Stomach (tissue), 9 donors: ENCODE results near the gene NLRP6. TPM values are rescaled to one million over a fixed set of nuclear protein-coding genes. Genes with fewer than 3 reads are reported as not detected.
"Not testable (repeated sequence)": the region's sequence is repeated elsewhere in the genome, so short reads cannot be mapped to it uniquely, and the experiment has no call there.

Experiments used
- DNase-seq, 2 donors: peaks; one replicate each; pipeline versions ENCODE4 v3.0.0 to v3.0.0-alpha.2; 2013 to 2019
- H3K27ac ChIP-seq, 5 donors: fragments of 200-600 bp in 4 of 5; sonication (generic) in 4 of 5; one replicate each; pipeline ENCODE4 v1.5.1; 2013 to 2019; ENCODE audit warnings: mild to moderate bottlenecking in 1 of 5, moderate library complexity in 1 of 5
- H3K27me3 ChIP-seq, 3 donors: fragments of 200-600 bp; sonication (generic); one replicate each; pipeline ENCODE4 v1.5.1; 2017 to 2019; ENCODE audit warnings: mixed run types in 1 of 3
- H3K36me3 ChIP-seq, 4 donors: fragments of 200-600 bp; sonication (generic); 1 replicate in 3 of 4; 2 replicates in 1 of 4; pipeline ENCODE4 v1.5.1; 2016 to 2019
- H3K4me1 ChIP-seq, 4 donors: fragments of 200-600 bp; sonication (generic); one replicate each; pipeline ENCODE4 v1.5.1; 2016 to 2019
- H3K4me3 ChIP-seq, 4 donors: fragments of 200-600 bp; sonication (generic) in 3 of 4; one replicate each; pipeline ENCODE4 v1.5.1; 2016 to 2019; ENCODE audit warnings: mild to moderate bottlenecking in 1 of 4
- H3K9me3 ChIP-seq, 4 donors: fragments of 200-600 bp; sonication (generic); one replicate each; pipeline ENCODE4 v1.5.1; 2016 to 2019
- EP300 ChIP-seq: sonication (generic); formaldehyde crosslinking; IDR thresholded peaks from one replicate; pipeline ENCODE4 v1.6.1; 2017; ENCODE audit warnings: antibody characterized with exemption
- POLR2A ChIP-seq, 4 donors: fragments of 450-650 bp; IDR thresholded peaks; one replicate each; pipeline ENCODE4 v1.6.1; 2016; ENCODE audit warnings: antibody characterized with exemption in 4 of 4, control low read depth in 2 of 4, mild to moderate bottlenecking in 1 of 4, moderate library complexity in 1 of 4
- POLR2AphosphoS5 ChIP-seq, 3 donors: sonication (generic); formaldehyde crosslinking; IDR thresholded peaks; one replicate each; pipeline ENCODE4 v1.6.1; 2016; ENCODE audit warnings: antibody characterized with exemption in 3 of 3
- WGBS, 5 donors: extraction: QIAGEN DNeasy Blood & Tissue Kit in 3 of 5; methylation state at CpG; one replicate each; pipeline versions ENCODE4 v1.1.5 to v1.1.7; 2013 to 2018; 5-methylcytosine and 5-hydroxymethylcytosine counted together
- intact Hi-C: fragments of 100-400 bp; cut with DNase I; formaldehyde crosslinking; loops from one replicate; pipeline ENCODE4 v1.15.1; 2023; ENCODE audit warnings: low total_unique reads
- polyA plus RNA-seq, 3 donors: library from polyadenylated mRNA; stranded (reverse); fragments of 200-250 nt; gene quantifications; one replicate each; pipeline ENCODE4 v1.2.3, GENCODE V29; 2013
- total RNA-seq, 5 donors: library from RNA; depleted of rRNA; stranded (reverse); fragments of >200 nt; gene quantifications; one replicate each; pipeline versions ENCODE4 v1.1.0 to v1.2.3, GENCODE V29; 2014 to 2016
- TF ChIP-seq, protein P1 (sequence below), 7 experiments: fragments of 450-650 bp in 4 of 7; fragments of 200-600 bp in 3 of 7; sonication (generic) in 3 of 7; IDR thresholded peaks; one replicate each; pipeline ENCODE4 v1.5.1; 2016 to 2019; ENCODE audit warnings: antibody characterized with exemption in 7 of 7, control low read depth in 2 of 7, mild to moderate bottlenecking in 1 of 7
- donor health status: healthy with polysubstance abuse.
- donor health status: Bipolar disorder and iron deficiency.
- donor health status: healthy.

Gene NLRP6
- total and polyA plus RNA-seq, 8 donors: 0.08 to 3.6 (median 0.45) TPM; not detected in 3

DNA sequence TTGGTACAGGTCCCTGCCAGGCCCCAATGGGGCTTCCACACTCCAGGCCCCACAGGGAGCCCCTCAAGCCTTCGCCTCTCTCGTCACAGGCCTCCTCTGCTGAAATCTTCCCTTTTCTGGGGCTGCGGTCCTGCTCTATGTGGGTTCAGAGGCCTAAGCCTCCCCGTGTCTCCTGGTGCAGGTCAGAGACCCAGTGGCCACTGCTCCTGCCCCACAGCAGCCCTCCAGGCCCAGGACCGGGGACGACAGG, 48.3 kb downstream of the NLRP6 start:
- 61 to 85% (median 72%) methylated on average over 6 of the region's 6 CpGs for WGBS, 5 donors

DNA sequence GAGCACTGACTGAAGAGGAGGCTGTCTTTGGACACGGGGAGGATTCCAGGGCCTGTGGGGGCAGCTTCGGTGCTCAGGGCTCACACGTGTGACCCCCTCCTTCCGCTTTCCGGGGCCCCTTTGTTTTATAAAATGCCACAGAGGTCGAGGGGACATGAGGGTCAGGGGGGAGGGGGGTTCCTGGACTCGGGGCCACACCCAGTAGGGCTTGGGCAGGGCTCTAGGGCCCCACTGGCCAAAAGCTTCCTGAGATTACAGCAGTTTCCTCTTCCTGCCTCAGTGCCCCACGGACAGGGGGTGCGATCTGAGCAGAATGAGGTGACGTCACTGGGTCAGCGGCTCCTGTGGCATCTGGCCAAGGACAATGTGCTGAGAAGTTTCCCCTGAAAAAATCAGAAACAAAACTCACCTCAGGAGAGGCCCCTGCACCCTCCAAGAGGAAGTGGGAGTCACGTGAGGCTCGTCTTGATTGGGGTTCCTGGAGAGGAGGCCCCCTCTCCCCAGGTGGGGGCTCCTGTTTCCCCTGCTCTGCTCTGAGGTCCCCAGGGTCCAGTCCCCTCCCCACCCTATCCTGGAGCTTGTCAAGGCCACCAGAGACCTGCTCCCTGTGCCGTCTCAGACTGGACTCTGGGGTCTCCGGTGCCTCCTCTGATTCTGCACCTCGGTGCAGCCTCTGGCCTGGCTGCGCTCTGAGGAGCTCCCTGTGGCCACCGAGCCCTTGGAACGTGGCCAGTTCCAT, 48.8 kb downstream of the NLRP6 start:
- Histone ChIP-seq H3K27ac (peak overlapping the region; percentile 86 to 91 (median 90)), H3K4me3 (peak overlapping the region in 3 of 4 donors; percentile 5 to 12 (median 11)), H3K4me1 (peaks cover 26 to 59% (median 38%) of the 10 kb centered on the region in 4 donors), H3K27me3 (no peaks in the 10 kb centered on the region), H3K36me3 (no peaks in the 10 kb centered on the region), H3K9me3 (no peaks in the 10 kb centered on the region)
- WGBS, 5 donors: 19 to 30% (median 23%) methylated on average over 11 to 19 of the region's 19 CpGs
- DNase-seq: peak; percentile 80 to 88
- TF ChIP-seq POLR2AphosphoS5 (IDR thresholded peaks at IDR 0.05) (peak in 2 of 3 donors; percentile 28 to 29), EP300 (no peak), POLR2A (IDR thresholded peaks at IDR 0.05) (no peak)
- TF ChIP-seq, protein P1, sequence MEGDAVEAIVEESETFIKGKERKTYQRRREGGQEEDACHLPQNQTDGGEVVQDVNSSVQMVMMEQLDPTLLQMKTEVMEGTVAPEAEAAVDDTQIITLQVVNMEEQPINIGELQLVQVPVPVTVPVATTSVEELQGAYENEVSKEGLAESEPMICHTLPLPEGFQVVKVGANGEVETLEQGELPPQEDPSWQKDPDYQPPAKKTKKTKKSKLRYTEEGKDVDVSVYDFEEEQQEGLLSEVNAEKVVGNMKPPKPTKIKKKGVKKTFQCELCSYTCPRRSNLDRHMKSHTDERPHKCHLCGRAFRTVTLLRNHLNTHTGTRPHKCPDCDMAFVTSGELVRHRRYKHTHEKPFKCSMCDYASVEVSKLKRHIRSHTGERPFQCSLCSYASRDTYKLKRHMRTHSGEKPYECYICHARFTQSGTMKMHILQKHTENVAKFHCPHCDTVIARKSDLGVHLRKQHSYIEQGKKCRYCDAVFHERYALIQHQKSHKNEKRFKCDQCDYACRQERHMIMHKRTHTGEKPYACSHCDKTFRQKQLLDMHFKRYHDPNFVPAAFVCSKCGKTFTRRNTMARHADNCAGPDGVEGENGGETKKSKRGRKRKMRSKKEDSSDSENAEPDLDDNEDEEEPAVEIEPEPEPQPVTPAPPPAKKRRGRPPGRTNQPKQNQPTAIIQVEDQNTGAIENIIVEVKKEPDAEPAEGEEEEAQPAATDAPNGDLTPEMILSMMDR (IDR thresholded peaks at IDR 0.05): no peak
- intact Hi-C loops: no loop called here

More for the DNA sequence above, 48.3 kb downstream of the NLRP6 start:
- Histone ChIP-seq H3K27ac (peak overlapping the region; percentile 86 to 91 (median 90)), H3K27me3 (no peaks in the 10 kb centered on the region), H3K9me3 (no peaks in the 10 kb centered on the region), H3K4me3 (peak overlapping the region in 1 of 4 donors; percentile 12), H3K4me1 (peaks cover 26 to 59% (median 38%) of the 10 kb centered on the region in 4 donors), H3K36me3 (no peaks in the 10 kb centered on the region)
- no peak for DNase-seq
- intact Hi-C loops: no loop called here
- no peak for TF ChIP-seq POLR2A (IDR thresholded peaks at IDR 0.05)
- TF ChIP-seq, protein P1 (IDR thresholded peaks at IDR 0.05): no peak
- TF ChIP-seq EP300: no peak
- TF ChIP-seq POLR2AphosphoS5 (IDR thresholded peaks at IDR 0.05): no peak

DNA sequence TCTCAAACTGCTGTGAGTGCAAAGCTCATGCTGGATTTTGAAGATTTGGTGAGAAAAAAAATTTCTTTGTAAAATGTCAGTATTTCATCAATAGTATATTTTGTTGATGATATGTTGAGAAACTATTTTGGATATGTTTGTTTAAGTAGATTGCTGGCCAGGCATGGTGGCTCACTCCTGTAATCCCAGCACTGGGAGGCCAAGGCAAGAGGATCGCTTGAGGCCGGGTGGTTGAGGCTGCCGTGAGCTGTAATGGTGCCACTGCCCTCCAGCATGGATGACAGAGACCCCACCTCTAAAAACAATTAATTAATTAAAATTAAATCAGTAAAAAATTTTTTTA, 49.3 kb downstream of the NLRP6 start:
- intact Hi-C loops: no loop called here
- TF ChIP-seq EP300: no peak
- TF ChIP-seq, protein P1 (IDR thresholded peaks at IDR 0.05): no peak
- TF ChIP-seq POLR2A (IDR thresholded peaks at IDR 0.05): no peak
- no peak for TF ChIP-seq POLR2AphosphoS5 (IDR thresholded peaks at IDR 0.05)
- Histone ChIP-seq H3K4me1 (peaks cover 26 to 58% (median 37%) of the 10 kb centered on the region in 4 donors), H3K4me3 (peak overlapping the region in 2 of 4 donors; percentile 5 to 11), H3K9me3 (no peaks in the 10 kb centered on the region), H3K27ac (peak overlapping the region; percentile 80 to 91 (median 90)), H3K36me3 (no peaks in the 10 kb centered on the region), H3K27me3 (no peaks in the 10 kb centered on the region)
- DNase-seq: no peak
- WGBS, 5 donors: 95 to 99% (median 96%) methylated on average over 3 of the region's 3 CpGs

DNA sequence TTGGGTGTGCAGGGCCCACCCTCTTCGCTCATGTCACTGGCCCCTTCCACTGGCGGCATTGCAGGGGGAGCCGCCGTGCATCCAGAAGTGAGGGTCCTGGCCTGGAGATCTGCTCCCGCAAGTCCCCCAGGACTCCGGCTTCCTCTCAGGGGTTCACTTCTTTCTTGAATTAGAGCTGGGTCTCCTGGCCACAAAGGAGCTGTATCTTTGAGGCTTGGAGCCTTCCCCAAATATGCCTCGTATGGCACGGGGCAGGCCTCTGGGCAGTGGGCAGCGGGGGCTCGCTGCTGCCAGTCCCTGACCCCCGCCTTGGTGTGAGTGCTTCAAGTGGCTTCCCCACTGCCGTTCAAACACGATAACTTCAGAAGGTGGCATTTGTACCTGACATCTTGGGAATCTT, 49.8 kb downstream of the NLRP6 start:
- WGBS, 5 donors: 95 to 98% (median 96%) methylated on average over 13 of the region's 13 CpGs
- intact Hi-C loops: no loop called here
- DNase-seq: no peak
- Histone ChIP-seq H3K36me3 (no peaks in the 10 kb centered on the region), H3K27me3 (no peaks in the 10 kb centered on the region), H3K4me1 (peaks cover 26 to 53% (median 36%) of the 10 kb centered on the region in 4 donors), H3K9me3 (no peaks in the 10 kb centered on the region), H3K27ac (peak overlapping the region in 4 of 5 donors; percentile 47 to 91 (median 88)), H3K4me3 (no peak overlapping the region)
- TF ChIP-seq EP300: no peak
- TF ChIP-seq POLR2A (IDR thresholded peaks at IDR 0.05): no peak
- TF ChIP-seq, protein P1 (IDR thresholded peaks at IDR 0.05): no peak
- no peak for TF ChIP-seq POLR2AphosphoS5 (IDR thresholded peaks at IDR 0.05)

DNA sequence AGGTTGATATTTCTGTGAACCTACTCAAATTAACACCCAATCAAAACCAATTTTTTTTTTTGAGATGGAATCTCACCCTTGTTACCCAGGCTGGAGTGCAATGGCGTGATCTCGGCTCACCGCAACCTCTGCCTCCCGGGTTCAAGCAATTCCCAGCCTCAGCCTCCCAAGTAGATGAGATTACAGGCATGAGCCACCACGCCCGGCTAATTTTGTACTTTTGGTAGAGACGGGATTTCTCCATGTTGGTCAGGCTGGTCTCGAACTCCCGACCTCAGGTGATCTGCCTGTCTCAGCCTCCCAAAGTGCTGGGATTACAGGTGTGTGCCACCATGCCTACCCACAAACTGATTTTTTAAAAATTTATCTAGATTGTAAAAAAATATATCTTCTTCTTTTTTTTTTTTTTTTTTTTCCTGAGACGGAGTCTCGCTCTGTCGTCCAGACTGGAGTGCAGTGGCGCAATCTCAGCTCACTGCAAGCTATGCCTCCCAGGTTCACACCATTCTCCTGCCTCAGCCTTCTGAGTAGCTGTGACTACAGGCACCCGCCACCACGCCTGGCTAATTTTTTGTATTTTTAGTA, 50.4 kb downstream of the NLRP6 start:
- H3K36me3 ChIP-seq, DNase-seq, intact Hi-C loops, H3K9me3 ChIP-seq, H3K4me3 ChIP-seq, H3K27me3 ChIP-seq, H3K27ac ChIP-seq: not testable (repeated sequence)
- H3K4me1 ChIP-seq: peaks cover 26 to 52% (median 36%) of the 10 kb centered on the region in 4 donors
- WGBS, 5 donors: 90 to 96% (median 91%) methylated on average over 15 of the region's 15 CpGs
